ENCODE results near the gene OPN5. TPM values are rescaled to one million over a fixed set of nuclear protein-coding genes. Genes with fewer than 3 reads are reported as not detected.

Gene OPN5
- polyA plus RNA-seq, 1 donor = 0.32 TPM

- DNase-seq = no peak
These were observed 83.4 kb downstream of the OPN5 start for GRCh38 chr6:47865206-47865605.

GRCh38 chr6:47875593-47875992, 93.8 kb downstream of the OPN5 start:
- no peak for DNase-seq

Other genes with a start within 250 kb of the OPN5 start
- not detected for gene ADGRF4, start 83.5 kb upstream of the OPN5 start, polyA plus RNA-seq (ENCODE audit: insufficient read length)